Adrenal gland (tissue), 5 donors: Measurements from ENCODE around the gene TBC1D3H.
"Not testable (repeated sequence)": the region's sequence is repeated elsewhere in the genome, so short reads cannot be mapped to it uniquely, and the experiment has no call there.

Experiments
- CTCF ChIP-seq, 6 experiments: fragments of 450-650 bp in 4 of 6; fragments of 200-600 bp in 2 of 6; sonication (generic) in 1 of 6; IDR thresholded peaks; 1 replicate in 5 of 6; 2 replicates in 1 of 6; pipeline versions ENCODE4 v1.5.1 to v1.8.0; 2016 to 2021; ENCODE audit warnings: antibody characterized with exemption in 6 of 6, mild to moderate bottlenecking in 2 of 6, moderate library complexity in 1 of 6
- POLR2A ChIP-seq, 2 donors: fragments of 450-650 bp; IDR thresholded peaks; one replicate each; pipeline ENCODE4 v1.6.1; 2017; ENCODE audit warnings: antibody characterized with exemption in 2 of 2, mild to moderate bottlenecking in 2 of 2, moderate library complexity in 1 of 2
- donor health status: DM: no; HTN: no; CAD: no.

GRCh38 chr17:36375938-36376337 is 12.3 kb downstream of the TBC1D3H start:
- TF ChIP-seq CTCF, POLR2A (IDR thresholded peaks at IDR 0.05): not testable (repeated sequence)
